ENCODE measurements around the gene CYB5D1. TPM values are rescaled to one million over a fixed set of nuclear protein-coding genes. Genes with fewer than 3 reads are reported as not detected.

The CYB5D1 gene
- total and polyA plus RNA-seq, 7 donors, result 4.2 to 14.4 (median 8.6) TPM

GRCh38 chr17:7910711-7911110 is 52.9 kb downstream of the CYB5D1 start:
- no peak for DNase-seq
- H3K9me3 ChIP-seq, result no peaks in the 10 kb centered on the region
- intact Hi-C loops (cut with DNase I), result loop anchor here (10.0 kb wide), 1 partner anchor 144 kb away; no protein-coding TSS in a partner anchor
- peaks cover 4 to 20% (median 11%) of the 10 kb centered on the region in 4 donors for H3K4me1 ChIP-seq
- no peak for TF ChIP-seq POLR2A (IDR thresholded peaks at IDR 0.05)
- TF ChIP-seq EP300 (IDR thresholded peaks at IDR 0.05), result no peak
- no peak for TF ChIP-seq POLR2AphosphoS5 (IDR thresholded peaks at IDR 0.05)
- no peak for TF ChIP-seq CTCF (IDR thresholded peaks at IDR 0.05)
- WGBS, 2 donors, result 94% methylated on average over 13 of the region's 13 CpGs
- no peaks in the 10 kb centered on the region for H3K27me3 ChIP-seq
- no peak overlapping the region for H3K27ac ChIP-seq
- H3K36me3 ChIP-seq, result peaks cover 40 to 67% (median 57%) of the 10 kb centered on the region in 4 donors
- H3K4me3 ChIP-seq, result no peak overlapping the region

- intact Hi-C loops (cut with DNase I), result loop anchor here (10.0 kb wide), 1 partner anchor 144 kb away; no protein-coding TSS in a partner anchor
- Histone ChIP-seq H3K36me3 (peaks cover 36 to 63% (median 53%) of the 10 kb centered on the region in 4 donors), H3K9me3 (no peaks in the 10 kb centered on the region), H3K4me1 (peaks cover 4 to 22% (median 12%) of the 10 kb centered on the region in 4 donors), H3K27me3 (no peaks in the 10 kb centered on the region), H3K27ac (no peak overlapping the region), H3K4me3 (no peak overlapping the region)
- WGBS, 2 donors, result 80 to 83% methylated on average over 9 of the region's 9 CpGs
- TF ChIP-seq POLR2A (IDR thresholded peaks at IDR 0.05) (no peak), EP300 (IDR thresholded peaks at IDR 0.05) (no peak), CTCF (IDR thresholded peaks at IDR 0.05) (no peak), POLR2AphosphoS5 (IDR thresholded peaks at IDR 0.05) (no peak)
- no peak for DNase-seq
Measured at GRCh38 chr17:7911116-7911515, 53.3 kb downstream of the CYB5D1 start.

Small RNA genes lying within 50 kb of the gene (small RNA-seq; reads per million reads assigned to genes)
- 0 to 27.3 (median 2.2) reads per million in 3 donors for gene SCARNA21

Other genes starting within 250 kb of the CYB5D1 start
- 10 to 100 TPM; 33.8 to 35.5 (median 34.6) TPM for gene FXR2, start 243.1 kb upstream of the CYB5D1 start, total RNA-seq
- gene FXR2, start 243.1 kb upstream of the CYB5D1 start, polyA plus RNA-seq, result 10 to 100 TPM; 21.3 to 27.4 (median 21.6) TPM
- gene SAT2, start 230.2 kb upstream of the CYB5D1 start, total RNA-seq, result 100 to 1,000 TPM in 2 of 4 donors, 10 to 100 TPM in 2; 72.9 to 116 (median 99.2) TPM
- gene SAT2, start 230.2 kb upstream of the CYB5D1 start, polyA plus RNA-seq, result 100 to 1,000 TPM in 2 of 3 donors, 10 to 100 TPM in 1; 96.9 to 115 (median 107) TPM
- not detected for gene SHBG, start 227.9 kb upstream of the CYB5D1 start, total RNA-seq
- 1 to 10 TPM in 1 of 3 donors, under 1 TPM in 1, not detected in 1; 0.34 to 1.2 TPM for gene SHBG, start 227.9 kb upstream of the CYB5D1 start, polyA plus RNA-seq
- gene ATP1B2, start 207.1 kb upstream of the CYB5D1 start, total RNA-seq, result 1 to 10 TPM; 1.2 to 4.2 (median 1.5) TPM
- gene ATP1B2, start 207.1 kb upstream of the CYB5D1 start, polyA plus RNA-seq, result 1 to 10 TPM in 1 of 3 donors, under 1 TPM in 1, not detected in 1; 0.60 to 1.2 TPM
- 10 to 100 TPM; 14.0 to 31.5 (median 15.9) TPM for gene TP53, start 170.5 kb upstream of the CYB5D1 start, total RNA-seq
- gene TP53, start 170.5 kb upstream of the CYB5D1 start, polyA plus RNA-seq, result 10 to 100 TPM; 14.4 to 45.3 (median 16.2) TPM
- 10 to 100 TPM in 1 of 4 donors, 1 to 10 TPM in 3; 3.9 to 16.3 (median 4.8) TPM for gene WRAP53, start 169.5 kb upstream of the CYB5D1 start, total RNA-seq
- gene WRAP53, start 169.5 kb upstream of the CYB5D1 start, polyA plus RNA-seq, result 10 to 100 TPM in 1 of 3 donors, 1 to 10 TPM in 2; 3.6 to 15.5 (median 7.6) TPM
- under 1 TPM; 0.28 to 0.71 (median 0.44) TPM for gene EFNB3, start 152.8 kb upstream of the CYB5D1 start, total RNA-seq
- gene EFNB3, start 152.8 kb upstream of the CYB5D1 start, polyA plus RNA-seq, result 1 to 10 TPM in 1 of 3 donors, not detected in 2; 1.0 TPM
- under 1 TPM in 3 of 4 donors, not detected in 1; under 0.01 to 0.36 (median 0.28) TPM for gene DNAH2, start 140.3 kb upstream of the CYB5D1 start, total RNA-seq
- under 1 TPM in 1 of 3 donors, not detected in 2; 0.32 TPM for gene DNAH2, start 140.3 kb upstream of the CYB5D1 start, polyA plus RNA-seq
- gene KDM6B, start 23.8 kb upstream of the CYB5D1 start, total RNA-seq, result 10 to 100 TPM in 1 of 4 donors, 1 to 10 TPM in 3; 6.1 to 11.6 (median 8.5) TPM
- gene KDM6B, start 23.8 kb upstream of the CYB5D1 start, polyA plus RNA-seq, result 10 to 100 TPM in 1 of 3 donors, 1 to 10 TPM in 2; 5.5 to 19.4 (median 6.0) TPM
- 10 to 100 TPM in 3 of 4 donors, 1 to 10 TPM in 1; 6.8 to 19.9 (median 10.5) TPM for gene TMEM88, start 2.9 kb upstream of the CYB5D1 start, total RNA-seq
- 10 to 100 TPM in 1 of 3 donors, 1 to 10 TPM in 2; 2.4 to 11.4 (median 9.0) TPM for gene TMEM88, start 2.9 kb upstream of the CYB5D1 start, polyA plus RNA-seq
- 100 to 1,000 TPM in 3 of 4 donors, 10 to 100 TPM in 1; 92.4 to 206 (median 106) TPM for gene NAA38, start 444 bp upstream of the CYB5D1 start, total RNA-seq
- gene NAA38, start 444 bp upstream of the CYB5D1 start, polyA plus RNA-seq, result 100 to 1,000 TPM in 2 of 3 donors, 10 to 100 TPM in 1; 99.4 to 148 (median 138) TPM
- 100 to 1,000 TPM in 3 of 4 donors, 10 to 100 TPM in 1; 97.2 to 147 (median 117) TPM for gene CHD3, start 30.8 kb downstream of the CYB5D1 start, total RNA-seq
- 10 to 100 TPM; 33.8 to 88.9 (median 47.4) TPM for gene CHD3, start 30.8 kb downstream of the CYB5D1 start, polyA plus RNA-seq
- gene RNF227, start 58.3 kb downstream of the CYB5D1 start, total RNA-seq, result 1 to 10 TPM; 3.2 to 4.5 (median 4.2) TPM
- gene RNF227, start 58.3 kb downstream of the CYB5D1 start, polyA plus RNA-seq, result 1 to 10 TPM in 2 of 3 donors, under 1 TPM in 1; 0.69 to 3.6 (median 1.8) TPM
- 1 to 10 TPM in 1 of 4 donors, under 1 TPM in 2, not detected in 1; 0.54 to 2.1 (median 0.66) TPM for gene KCNAB3, start 71.9 kb downstream of the CYB5D1 start, total RNA-seq
- 1 to 10 TPM in 1 of 3 donors, under 1 TPM in 2; 0.60 to 5.5 (median 0.69) TPM for gene KCNAB3, start 71.9 kb downstream of the CYB5D1 start, polyA plus RNA-seq
- gene TRAPPC1, start 73.9 kb downstream of the CYB5D1 start, total RNA-seq, result 10 to 100 TPM; 33.5 to 66.5 (median 45.7) TPM
- gene TRAPPC1, start 73.9 kb downstream of the CYB5D1 start, polyA plus RNA-seq, result 100 to 1,000 TPM; 123 to 170 (median 123) TPM
- 10 to 100 TPM; 11.8 to 40.4 (median 30.0) TPM for gene CNTROB, start 74.2 kb downstream of the CYB5D1 start, total RNA-seq
- 10 to 100 TPM; 16.6 to 33.3 (median 16.8) TPM for gene CNTROB, start 74.2 kb downstream of the CYB5D1 start, polyA plus RNA-seq
- gene GUCY2D, start 144.6 kb downstream of the CYB5D1 start, total RNA-seq, result not detected
- under 1 TPM in 1 of 3 donors, not detected in 2; 0.04 TPM for gene GUCY2D, start 144.6 kb downstream of the CYB5D1 start, polyA plus RNA-seq
- gene ALOX15B, start 181.1 kb downstream of the CYB5D1 start, total RNA-seq, result 1 to 10 TPM; 2.8 to 5.3 (median 4.3) TPM
- gene ALOX15B, start 181.1 kb downstream of the CYB5D1 start, polyA plus RNA-seq, result 1 to 10 TPM; 1.2 to 3.2 (median 1.8) TPM
- not detected for gene ALOX12B, start 229.7 kb downstream of the CYB5D1 start, total RNA-seq
- under 1 TPM in 1 of 3 donors, not detected in 2; 0.52 TPM for gene ALOX12B, start 229.7 kb downstream of the CYB5D1 start, polyA plus RNA-seq

Data from sigmoid colon (tissue), 7 donors.